UCSD-AML1 (cell line): ENCODE results near the gene SENP2.
"Not testable (repeated sequence)": the region's sequence is repeated elsewhere in the genome, so short reads cannot be mapped to it uniquely, and the experiment has no call there.

Source experiments
- DNase-seq: peaks from one replicate; lab custom pipeline; 2025; ENCODE audit not compliant: unreplicated experiment; lab: John Stamatoyannopoulos, UW

The SENP2 gene

DNA sequence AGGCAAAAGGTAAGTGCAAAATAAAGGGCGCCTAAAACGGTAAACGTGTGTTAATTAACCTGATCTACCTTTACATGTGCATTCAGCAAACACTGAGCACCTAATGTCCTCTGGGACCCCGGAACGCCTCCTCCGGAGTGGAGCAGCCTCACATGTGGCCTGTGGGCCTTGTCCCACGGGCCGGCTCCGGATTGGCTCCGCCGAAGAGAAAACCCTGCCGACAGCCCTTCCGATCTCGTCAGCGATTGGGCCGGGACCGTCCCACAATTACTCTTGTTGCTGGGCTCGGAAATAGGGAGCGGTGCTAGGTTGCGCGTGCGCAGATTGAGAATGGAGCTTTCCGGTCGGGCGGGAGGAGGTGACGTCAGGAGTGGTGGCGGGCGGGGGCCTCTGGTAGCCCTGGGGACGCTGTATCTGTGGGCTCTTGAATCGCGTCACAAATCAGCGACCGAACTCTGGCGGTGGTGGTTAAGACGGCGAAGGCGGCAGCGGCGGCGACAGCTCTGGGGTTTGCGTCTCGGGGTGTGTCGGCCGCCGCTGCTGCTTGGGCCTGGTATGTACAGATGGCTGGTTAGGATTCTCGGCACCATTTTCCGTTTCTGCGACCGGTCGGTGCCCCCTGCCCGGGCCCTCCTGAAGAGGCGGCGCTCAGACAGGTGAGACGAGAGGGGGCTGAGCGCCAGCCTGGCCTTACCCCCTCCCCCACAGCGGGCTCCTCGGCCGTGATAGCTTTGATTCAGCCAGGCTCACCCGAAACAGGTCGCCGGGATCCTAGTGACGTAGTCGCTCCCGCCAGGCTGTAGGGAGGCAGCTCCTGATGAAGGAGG is at the start of gene SENP2:
SENP2 (plus strand) TSS at position 437 of the 827 bp plus-strand sequence; CDS start at position 556, 119 bp downstream.
- DNase-seq: peak; percentile 99

DNA sequence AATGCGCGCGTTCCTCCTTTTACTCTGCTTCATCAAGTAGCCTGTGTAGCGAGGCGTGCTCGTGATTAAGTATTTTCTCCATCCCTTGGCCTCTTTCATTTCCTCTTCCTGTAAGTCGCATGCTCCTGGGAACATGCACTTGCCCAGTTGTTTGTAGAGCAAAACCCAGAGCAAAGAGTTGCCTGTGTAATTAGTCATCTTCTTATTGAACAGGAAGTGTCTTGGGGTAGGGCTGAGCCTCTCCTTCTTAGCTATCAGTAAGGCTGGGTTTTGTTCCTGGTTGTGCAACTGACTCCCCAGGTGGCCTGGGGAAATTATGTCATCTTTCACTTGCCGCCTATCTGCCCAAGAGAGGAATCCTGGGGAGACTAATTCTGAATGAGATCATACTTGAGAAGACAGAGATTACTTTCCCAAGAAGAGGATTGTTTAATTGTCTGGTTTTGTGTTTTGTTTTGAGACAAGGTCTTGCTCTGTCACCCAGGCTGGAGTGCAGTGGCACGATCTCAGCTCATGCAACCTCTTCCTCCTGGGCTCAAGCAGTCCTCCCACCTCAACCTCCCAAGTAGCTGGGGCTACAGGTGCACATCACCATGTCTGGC is 48.6 kb upstream of the SENP2 start:
- peak; percentile 35 for DNase-seq

DNA sequence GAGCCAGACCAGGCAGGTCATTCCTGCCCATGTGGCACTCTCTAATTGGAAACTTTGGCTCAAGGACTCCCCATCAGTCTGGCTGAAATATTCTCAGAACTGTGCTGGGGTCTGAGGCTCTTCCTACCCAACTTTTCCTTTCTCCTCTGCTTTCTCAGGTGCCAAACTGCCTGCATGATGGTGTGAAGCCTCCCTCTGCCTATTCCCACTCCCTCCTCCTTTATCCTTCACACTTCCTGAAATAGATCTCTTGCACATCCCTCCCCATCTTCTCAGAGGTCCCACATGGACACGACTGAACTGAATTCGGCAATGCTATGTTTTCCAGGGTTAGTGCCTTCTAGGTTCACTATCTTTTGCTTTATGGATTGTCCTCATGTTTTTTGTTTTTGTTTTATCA is 46.2 kb upstream of the SENP2 start:
- no peak for DNase-seq

DNA sequence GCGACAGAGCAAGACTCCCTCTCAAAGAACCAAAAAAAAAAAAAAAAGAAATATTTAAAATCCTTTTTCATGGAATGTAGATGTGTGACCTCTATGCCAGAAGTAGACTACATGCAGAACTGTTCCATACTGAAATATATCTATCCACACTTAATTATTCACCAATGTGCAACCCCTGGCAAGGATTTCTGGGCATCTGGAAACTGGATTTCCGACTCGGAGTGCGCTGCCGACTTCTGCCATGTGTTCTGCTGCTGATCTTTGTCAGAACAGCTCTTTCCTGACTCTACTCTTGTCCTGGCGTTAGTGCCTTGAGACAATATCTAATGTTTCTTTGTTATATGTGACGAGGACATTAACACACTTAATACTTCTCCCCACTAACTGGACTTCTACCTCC is 45.4 kb upstream of the SENP2 start:
- no peak for DNase-seq

DNA sequence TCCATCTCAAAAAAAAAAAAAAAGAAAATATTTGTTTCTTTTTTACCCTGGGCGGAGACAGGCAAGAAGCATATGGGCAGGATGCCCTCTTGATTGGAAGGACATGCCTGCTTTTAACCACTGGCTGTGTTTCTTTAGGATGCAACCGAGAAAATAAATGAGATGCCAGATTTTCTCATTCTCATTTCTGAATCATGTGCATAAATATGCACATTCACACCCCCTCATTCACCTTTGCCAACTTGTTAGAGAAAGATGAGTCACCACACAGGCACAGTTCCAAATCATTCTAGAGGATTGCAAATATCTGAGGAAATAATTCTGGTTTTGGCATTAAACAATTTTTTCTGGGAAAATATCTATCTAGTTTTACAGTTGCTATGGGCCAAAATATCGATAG is 37.0 kb upstream of the SENP2 start:
- DNase-seq: no peak

DNA sequence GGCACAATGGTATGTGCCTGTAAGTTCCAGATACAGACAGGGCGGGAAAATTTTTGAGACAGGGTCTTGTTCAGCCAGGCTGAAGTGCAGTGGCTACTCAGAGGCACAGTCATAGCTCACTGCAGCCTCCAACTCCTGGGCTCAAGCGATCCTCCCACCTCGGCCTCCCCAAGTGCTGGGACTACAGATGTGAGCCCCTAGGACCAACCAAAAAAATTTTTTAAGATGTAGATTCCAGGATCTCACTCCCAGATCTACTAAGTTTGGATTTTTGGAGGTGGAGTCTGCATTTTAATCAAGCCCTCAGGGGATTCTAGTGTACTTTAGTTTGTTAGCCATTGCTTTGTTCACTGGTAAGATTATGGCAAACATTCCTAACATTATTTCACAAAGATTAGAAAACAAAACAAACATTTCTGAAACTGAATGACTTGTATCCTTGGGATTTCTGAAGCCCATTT is 36.4 kb upstream of the SENP2 start:
- DNase-seq: no peak

DNA sequence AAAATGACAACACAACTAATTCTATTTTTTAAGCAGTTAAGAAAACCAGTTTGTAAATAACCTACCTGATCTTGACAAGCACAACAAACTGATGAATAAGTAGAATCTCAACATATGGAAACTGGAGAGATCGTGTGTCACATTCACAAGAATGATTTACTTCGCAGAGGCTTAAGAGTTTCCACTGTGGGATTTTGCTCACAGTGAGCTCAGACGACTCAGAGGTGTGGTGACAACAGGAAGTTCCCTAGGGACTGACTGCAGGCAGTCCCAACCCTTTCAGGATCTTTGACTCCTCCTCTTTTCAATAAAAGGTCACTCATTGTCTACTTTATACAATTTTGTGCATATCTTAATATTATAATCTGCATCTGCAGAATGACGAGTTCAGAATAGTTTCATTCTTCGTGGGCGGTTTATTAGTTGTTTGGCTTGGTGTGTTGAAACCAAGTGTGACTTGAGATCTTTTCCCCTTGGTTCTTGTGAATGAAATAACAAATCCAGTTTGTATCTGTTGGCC is 33.7 kb upstream of the SENP2 start, which contains the start of gene LIPH:
LIPH (minus strand) TSS at position 231 of the 520 bp plus-strand sequence; CDS start at position 114, 117 bp downstream.
- DNase-seq: no peak

DNA sequence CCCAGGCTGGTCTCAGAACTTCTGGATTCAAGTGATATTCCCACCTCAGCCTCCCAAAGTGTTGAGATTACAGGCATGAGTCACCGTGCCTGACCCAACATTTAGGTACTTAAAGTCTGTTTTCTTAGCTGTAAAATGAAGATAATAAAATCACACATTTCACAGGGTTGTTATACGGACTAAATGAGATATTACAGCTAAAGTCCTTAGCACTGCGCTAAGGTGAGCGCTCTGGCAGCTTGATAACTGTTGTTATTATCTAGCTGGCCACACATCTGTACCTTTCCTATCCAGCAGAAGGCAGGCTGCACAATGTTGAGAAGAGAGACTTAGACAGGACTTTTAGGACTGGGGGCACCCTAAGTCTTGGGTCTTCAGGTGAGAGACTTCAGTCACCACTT is 31.0 kb upstream of the SENP2 start:
- DNase-seq: no peak

DNA sequence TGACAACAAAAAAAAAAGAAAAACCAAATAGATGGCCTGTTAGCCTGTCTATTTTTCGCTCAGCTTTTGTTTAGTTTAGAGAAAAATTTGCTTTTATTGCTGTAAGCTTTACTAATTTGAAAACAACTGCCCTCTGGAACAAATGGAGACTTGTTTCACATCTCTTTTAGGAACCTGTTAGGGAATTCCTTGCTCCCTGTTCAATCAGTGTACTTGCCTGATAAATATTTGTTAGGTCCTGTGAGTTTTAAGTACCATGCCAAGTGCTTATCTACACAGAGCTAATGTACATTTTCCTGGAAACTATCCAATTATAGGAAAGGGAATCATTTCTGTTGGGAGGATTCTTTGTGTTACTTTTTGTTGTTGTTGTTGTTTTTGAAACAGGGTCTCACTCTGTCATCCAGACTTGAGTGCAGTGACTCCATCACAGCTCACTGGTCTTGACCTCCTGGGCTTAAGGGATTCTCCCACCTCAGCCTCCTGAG is 30.2 kb upstream of the SENP2 start:
- no peak for DNase-seq

DNA sequence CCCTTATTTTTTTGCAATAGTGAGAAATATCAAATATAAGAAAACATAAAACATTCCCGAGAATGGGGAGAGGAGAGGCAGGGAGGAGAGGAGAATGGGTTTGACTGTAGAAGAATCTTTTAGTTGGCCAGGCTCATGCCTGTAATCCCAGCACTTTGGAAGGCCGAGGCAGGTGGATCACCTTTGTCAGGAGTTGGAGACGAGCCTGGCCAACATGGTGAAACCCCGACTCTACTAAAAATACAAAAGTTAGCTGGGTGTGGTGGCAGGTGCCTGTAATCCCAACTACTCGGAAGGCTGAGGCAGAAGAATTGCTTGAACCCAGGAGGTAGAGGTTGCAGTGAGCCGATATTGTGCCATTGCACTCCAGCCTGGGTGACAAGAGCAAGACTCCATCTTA is 29.5 kb upstream of the SENP2 start:
- DNase-seq: not testable (repeated sequence)

DNA sequence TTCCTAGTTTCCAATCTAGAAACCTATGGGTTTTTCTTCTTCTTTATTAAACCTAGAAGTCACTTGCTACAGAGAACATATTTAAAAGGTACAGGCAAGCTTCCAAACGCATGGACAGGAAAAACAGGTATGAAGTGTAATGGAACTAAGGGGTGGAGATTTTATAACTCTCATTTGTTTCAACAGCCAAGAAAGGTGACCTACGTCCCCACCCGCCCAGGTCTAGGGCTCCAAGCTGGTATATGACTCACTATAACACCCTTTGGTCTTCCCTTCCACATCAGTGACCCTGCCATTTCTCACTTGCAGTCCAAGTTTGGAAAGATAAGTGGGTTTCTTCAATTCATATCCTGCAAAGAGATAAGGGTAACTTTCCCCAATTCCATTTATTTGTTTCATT is 27.7 kb upstream of the SENP2 start:
- no peak for DNase-seq

DNA sequence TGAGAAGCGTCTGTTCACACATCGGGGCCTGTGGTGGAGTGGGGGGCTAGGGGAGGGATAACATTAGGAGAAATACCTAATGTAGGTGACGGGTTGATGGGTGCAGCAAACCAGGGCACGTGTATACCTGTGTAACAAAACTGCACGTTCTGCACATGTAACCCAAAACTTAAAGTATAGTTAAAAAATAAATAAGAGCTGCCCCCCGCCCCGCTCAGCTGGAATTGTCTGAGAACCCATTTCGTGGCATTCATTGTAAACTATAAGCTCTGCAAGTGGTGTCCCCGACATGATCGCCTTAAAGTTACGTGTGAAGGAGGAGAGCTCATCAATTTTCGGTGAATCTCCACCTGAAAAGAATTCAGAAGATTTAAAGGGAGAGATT is 26.4 kb upstream of the SENP2 start:
- no peak for DNase-seq

DNA sequence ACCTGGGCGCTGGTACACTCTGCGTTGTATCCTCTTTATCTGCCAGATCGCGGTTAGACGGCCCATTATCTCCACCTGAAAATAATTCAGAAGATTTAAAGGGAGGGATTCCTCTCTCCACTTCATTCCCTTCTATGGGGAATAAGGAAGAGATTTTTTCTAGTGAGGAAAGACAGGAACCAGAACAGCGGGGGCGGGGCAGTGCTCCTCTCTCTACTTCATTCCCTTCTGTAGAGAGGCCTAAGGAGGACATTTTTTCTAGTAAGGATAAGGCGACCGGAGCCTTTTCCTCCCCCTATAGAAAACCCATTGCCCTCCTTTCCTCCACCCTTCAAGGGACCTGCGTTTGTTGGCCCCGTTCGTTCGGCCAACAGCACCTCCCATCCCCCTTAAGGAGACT is 25.4 kb upstream of the SENP2 start:
- no peak for DNase-seq

DNA sequence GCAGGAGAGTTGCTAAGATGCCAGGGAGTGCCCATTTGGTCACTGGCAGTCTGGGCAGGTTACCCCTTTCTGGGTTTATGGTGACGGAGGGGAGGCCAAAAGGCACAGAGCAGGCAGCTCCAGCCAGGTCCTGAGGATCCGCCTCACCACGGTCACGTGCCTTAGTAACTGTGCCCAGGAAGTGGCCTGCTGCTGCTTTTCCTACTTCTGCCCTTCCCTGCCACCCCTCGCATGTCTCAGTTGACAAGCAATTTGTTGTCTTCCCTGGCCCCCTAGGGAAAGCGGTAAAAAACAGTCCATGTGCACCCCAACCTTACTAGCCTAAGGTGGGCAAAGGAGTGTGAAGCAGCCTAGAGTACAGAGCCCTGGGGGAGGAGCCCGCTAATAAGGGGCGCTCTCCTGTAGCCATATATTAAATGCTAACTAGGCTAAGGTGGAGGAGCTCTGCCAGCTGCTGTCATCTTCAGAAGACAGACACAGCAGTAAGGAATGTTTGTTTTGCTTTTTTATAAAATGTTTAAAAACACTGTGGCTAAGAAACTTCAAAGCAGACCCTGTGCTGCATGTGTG is 24.6 kb upstream of the SENP2 start:
- DNase-seq: peak; percentile 68

DNA sequence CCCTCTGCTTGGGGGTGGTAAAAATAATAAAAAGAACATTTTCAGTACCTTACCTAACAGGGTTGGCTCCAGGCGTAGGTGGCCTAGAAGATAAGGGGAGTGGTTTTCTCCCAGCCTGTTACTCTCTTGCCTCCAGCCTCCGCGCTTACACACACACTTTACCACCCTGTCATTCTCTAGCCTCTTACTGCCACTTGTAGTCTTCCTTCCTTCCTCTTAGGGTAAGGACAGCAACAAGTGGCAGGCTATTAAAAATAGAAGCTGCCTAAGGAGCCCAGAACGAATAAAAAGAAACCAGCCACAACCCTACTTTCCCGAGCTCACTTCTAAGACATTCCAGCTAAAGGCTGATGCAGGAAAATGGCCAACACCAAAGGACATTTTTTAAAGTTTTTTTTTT is 24.1 kb upstream of the SENP2 start:
- peak; percentile 44 for DNase-seq

DNA sequence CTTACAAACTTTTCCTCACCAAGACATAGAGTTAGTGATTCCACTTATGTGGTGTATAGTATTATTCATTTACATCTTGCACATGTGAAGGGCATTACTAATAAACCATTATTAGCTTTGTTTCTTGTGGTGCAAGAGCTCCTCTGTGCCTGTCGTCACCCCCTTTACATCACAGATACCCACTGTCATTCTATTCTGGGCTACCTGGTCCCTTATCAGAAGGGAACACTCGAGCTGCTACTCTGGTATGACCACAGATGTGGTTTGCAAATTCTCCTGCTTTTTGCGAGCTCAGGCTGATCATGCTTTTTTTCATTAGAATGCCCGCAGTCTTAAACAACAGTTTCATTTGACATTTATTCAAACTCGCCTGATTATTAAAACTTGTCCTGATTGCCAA is 13.9 kb upstream of the SENP2 start:
- DNase-seq: no peak

DNA sequence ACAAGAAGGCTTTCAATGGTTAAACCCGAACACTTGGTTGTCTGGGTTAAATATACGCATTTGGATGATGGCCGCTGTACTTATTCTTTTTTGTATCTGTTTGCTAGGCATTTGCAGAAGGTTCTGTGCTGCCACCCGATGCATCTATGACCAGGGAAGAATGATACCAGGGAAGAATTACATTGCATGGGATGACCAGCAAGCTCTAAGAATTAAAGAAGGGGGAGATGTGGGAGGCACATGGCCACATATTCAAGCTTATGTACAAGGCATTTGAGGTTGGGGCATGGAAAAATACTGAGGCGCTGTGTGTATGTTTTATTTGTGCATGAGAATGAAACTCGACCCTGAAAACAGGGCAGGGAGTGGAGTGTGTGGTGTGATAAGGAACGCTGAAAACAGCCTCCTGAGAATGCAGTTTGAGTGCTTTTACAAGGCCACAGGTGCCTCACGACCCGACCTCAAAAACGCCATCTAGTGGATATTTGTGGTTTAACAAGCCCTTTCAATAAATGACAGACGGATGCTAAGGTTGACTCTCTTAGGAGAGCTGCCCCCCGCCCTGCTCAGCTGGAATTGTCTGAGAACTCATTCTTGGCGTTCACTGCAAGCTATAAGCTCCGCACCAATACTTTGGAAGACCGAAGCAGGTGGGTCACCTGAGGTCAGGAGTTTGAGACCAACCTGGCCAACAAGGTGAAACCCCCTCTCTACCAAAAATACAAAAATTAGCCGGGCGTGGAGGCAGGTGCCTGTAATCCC is 10.8 kb upstream of the SENP2 start:
- DNase-seq: peak; percentile 34

DNA sequence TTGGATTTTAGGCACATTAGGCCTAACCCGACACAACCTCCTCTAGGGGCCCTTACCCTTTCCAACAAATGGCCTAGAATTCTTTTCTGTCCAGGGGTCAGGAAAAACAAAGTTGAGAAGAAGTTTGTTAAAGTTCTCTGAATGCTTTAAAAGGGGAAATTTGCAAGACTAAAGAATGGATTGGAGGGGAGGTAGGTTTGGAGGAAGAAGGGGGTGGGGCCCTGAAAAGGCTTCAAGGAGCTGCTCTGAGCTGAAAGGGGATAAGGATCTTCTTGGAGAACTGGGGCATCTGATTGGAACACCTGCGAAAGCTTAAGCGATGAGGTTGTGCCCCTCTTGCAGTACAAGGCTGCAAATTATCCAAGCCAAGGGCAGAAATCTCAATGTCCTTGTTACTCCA is 3.9 kb upstream of the SENP2 start:
- no peak for DNase-seq

DNA sequence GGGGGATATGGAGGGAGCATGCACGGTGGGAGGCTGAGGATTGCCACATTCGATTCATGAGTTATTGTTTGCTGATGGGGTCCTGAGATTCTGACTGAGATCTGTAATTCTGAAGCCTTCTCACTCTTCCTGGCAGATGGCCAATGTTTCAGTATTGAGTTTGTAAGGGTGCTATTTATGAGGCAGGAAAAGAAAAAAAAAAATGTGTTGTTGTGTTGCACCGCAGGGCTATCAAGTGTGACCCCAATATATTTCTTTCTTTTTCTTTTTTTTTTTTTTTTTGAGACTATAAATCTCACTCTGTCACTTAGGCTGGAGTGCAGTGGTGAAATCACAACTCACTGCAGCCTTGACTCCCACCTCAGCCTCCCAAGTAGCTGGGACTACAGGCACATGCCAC is 3.2 kb upstream of the SENP2 start:
- no peak for DNase-seq

DNA sequence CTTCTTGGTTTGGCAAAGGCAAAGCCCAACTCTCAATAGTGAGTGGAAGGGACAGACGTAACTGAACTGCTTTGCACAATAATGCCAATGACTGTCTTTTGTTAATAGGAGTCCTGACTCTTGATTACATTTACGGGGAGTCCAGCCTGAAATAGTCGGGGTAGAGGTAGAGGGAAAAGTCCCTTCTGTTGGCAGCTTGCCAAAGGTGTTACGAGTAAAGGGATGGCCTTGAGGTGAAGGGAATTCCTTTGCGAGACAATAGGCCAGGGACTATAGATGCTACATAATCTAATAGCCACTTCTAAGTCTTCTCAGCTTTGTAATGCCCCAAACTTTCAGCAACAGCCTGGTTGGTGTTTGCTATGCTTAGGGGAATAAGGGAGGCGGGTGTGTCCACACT is 2.2 kb upstream of the SENP2 start:
- no peak for DNase-seq

DNA sequence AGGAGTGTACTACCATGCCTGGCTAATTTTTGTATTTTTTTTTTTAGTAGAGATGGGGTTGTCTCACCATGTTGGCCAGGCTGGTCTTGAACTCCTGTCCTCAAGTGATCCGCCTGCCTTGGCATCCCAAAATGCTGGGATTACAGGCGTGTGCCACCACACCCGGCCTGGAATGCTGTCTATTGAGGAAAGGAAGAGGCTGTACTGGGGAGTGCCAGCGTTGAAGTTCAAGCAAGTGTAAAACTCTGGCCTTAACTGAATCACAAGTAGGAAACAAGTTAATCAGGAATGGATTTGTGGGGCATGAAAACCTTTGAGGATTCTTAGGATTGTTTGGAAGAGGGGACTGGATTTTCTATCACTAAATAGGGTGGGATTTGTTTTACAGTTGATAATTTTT is 1.4 kb upstream of the SENP2 start:
- no peak for DNase-seq
